Stimulated activated CD4-positive, alpha-beta T cell treated with anti-CD3 and anti-CD28 coated beads, Interleukin-12 subunit alpha, Interleukin-12 subunit beta, amount 100 ng/mL, for 24 hours (primary cell): ENCODE data around the gene CNNM4.
A peak's percentile ranks its signal among the peaks of the same experiment; 100 is the strongest.

Experiments
- DNase-seq, 2 experiments: peaks; one replicate each; pipeline ENCODE4 v3.0.0-alpha.2; 2020; ENCODE audit warnings: low read depth in 2 of 2

CNNM4 gene

DNA sequence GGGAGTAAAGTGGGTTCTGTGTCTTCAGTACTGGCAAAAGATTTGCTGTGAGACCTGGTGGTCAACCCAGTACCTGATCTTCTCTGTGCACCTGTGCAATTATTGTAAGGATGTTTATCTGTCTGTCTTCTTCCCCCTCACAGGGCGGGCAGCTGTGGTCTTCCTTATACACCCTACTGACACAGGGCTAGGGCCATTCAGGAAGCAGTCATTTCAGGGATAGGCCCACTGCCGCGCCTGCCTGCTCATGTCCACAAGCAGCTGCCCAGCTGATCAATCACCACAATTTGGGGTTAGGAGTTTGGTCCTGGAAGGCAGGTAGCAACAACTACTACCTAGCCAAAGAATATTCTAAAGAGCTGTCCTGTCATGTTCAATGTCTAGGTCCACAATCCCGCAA is 1.2 kb upstream of the CNNM4 start:
- no peak for DNase-seq

DNA sequence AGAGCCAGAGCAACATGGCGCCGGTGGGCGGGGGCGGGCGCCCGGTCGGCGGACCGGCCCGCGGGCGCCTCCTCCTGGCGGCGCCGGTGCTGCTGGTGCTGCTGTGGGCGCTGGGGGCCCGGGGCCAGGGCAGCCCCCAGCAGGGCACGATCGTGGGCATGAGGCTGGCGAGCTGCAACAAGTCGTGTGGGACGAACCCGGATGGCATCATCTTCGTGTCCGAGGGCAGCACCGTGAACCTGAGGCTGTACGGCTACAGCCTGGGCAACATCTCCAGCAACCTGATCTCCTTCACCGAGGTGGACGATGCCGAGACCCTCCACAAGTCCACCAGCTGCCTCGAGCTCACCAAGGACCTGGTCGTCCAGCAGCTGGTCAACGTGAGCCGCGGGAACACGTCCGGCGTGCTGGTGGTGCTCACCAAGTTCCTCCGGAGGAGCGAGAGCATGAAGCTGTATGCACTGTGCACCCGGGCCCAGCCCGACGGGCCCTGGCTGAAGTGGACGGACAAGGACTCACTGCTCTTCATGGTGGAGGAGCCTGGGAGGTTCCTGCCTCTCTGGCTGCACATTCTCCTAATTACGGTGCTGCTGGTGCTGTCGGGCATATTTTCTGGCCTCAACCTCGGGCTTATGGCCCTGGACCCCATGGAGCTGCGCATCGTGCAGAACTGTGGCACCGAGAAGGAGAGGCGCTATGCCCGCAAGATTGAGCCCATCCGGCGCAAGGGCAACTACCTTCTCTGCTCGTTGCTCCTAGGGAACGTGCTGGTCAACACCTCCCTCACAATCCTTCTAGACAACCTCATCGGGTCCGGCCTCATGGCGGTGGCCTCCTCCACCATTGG is 507 bp downstream of the CNNM4 start:
- no peak for DNase-seq

DNA sequence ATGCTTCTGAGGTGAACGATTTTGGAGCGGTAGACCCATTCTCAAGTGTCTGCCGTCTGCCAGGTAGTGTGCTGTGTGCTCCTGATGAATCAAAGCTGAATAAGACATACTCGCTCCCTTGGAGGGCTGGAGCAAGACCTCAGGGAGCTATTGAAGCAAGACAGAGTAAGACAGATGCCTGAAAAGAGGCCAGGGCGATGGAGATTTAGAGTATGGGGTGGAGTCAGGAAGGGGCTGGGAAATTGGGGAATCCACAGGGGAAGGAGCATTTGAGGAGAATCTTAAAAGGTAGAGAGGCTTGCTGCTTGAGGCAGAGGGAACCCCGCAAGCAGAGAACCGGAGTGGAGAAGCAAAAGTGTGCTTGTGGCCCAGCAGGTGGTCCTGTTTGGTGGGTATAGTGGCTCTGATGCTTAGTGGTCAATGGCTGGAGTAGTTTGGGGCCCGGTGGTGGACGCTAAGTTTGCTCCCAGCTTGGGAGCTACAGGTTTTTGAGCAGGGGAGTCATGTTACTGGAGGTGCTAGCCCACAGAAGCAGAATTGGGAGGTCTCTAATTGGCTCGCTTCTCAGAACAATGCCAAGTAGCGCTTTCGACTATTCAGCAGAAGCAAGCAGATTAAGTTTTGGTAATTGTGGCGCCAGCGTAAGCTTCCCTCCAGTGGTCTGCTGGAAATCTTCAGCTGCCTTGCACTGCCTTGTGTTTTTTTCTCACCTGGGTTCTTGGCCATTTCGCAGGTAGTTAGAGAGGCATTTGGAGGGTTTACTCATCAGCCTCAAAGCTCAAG is 2.0 kb downstream of the CNNM4 start:
- no peak for DNase-seq

DNA sequence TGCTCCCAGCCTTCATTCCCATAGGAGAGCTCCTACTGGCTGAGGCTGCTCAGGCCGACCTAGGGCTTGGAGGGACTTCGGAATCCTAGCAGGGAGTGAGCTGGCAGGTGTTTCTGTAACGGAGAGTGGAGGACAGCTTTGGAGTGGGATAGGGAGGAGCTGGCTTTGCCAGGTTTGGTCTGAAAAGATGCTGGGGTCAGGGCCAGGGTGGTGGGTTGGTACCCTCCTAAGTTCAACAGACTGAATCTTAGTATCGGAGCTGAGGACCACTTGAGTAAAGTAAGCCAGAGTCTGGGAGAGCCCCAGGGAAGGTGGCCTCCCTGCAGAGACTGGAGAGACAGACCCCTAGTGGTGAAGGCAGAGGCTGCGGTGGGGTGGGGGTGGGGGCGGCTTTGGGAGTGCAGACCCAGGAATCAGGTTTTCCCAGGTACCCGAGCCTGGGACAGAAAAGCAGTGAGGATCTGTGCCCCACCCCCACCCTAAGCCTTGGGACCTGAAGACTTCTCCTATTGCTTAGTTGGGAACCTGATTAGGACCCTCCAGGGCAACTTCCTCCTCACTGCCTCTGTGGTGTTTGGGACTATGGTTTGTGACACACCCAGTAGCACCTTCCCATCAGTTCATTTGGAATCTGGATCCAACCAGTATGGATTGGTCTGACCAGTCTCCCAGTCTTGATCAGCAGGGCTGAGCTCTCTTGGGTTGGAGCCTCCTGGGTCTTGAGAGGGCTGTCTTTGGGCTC is 3.0 kb downstream of the CNNM4 start:
- no peak for DNase-seq

DNA sequence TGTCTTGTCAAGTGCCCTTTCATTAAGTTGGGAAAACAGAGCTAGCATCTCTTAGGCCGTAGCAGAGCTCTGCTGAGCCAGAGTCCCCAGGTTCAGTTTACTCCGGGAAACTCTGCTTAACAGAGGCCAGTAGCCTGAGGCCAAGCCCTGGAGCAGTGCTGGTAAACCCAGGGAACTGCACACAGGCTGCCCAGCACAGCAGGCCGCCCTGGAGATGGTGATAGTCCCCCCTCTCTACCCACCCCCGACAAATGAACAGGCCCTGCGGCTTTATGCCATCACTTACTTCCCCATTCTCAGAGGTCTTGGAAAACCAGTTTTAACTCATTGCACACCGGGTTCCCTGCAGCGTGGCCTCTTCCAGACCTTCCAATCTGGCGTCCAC is 3.5 kb downstream of the CNNM4 start:
- no peak for DNase-seq

DNA sequence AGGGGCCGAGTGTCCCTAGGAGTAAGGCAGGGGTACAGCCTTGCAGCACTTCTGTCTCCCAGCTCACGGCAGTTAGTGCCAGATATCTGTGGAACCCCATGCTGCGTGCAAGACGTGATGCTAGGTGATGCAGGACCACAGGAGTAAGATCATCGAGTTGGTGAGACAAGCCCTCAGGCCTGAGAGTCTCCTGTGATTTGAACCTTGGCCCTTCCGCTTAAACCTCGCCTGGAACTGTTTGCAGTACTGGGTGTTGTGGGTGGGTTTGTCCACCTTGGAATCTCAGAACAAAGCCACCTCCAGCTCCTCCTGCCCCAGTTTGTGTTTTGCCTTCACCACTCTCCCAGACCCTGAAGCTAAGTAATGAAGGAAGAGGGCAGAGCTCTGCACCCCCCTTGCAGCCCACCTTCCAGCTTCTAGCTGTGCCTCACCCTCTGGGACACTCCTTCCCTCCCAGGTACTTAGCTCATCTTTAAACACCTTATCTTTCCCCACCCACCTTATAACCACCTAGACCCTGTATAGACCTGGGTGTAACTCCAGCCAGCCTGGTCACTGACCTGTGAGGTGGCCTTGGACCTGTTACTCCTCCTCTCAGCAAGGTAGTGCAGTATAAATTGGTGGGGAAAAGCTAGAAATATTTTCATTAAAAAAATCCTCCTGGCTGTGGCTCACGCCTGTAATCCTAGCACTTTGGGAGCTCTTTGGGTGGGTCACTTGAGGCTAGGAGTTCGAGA is 6.6 kb downstream of the CNNM4 start:
- DNase-seq: no peak

DNA sequence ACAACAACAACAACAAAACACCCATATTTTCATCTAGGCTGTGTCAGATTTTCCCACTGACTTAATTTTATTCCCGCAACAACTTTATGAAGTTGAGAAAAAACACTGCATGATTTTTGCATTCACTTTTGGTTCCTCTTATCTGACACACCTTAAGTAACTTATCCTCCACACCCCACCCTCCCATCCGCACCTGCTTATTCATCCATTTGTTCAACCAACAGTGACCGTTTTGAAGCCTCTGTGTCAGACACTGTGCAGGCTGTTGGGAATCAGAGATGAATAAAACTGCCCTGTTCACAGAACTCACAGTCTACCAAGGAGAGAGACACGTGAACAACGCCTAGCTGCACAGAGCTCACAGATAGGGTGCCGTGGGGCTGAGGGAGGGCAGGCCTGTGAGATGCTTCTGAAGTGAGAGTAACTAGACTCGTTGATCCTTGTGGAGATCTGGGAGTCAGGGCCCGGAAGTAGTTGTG is 7.4 kb downstream of the CNNM4 start:
- DNase-seq: no peak

DNA sequence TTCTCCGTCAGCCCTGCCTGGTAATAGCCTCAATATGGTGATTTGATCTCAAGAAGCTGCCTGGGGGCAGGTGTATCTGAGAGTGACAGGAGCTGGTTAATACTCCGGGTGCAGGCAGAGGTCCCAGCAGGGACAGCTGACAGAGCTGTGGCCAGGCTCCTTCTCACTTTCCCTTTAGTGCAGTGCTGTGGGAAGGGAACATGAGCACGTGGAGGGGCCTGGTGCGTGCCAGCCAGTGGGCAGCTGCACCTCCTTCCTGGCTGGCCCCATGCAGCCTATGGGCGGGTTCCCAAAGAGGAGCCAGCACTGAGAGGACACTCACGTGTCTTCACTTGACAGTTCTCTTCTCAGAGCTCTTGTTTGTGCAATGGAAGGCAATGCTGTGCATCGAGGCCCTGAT is 9.1 kb downstream of the CNNM4 start:
- DNase-seq: no peak

DNA sequence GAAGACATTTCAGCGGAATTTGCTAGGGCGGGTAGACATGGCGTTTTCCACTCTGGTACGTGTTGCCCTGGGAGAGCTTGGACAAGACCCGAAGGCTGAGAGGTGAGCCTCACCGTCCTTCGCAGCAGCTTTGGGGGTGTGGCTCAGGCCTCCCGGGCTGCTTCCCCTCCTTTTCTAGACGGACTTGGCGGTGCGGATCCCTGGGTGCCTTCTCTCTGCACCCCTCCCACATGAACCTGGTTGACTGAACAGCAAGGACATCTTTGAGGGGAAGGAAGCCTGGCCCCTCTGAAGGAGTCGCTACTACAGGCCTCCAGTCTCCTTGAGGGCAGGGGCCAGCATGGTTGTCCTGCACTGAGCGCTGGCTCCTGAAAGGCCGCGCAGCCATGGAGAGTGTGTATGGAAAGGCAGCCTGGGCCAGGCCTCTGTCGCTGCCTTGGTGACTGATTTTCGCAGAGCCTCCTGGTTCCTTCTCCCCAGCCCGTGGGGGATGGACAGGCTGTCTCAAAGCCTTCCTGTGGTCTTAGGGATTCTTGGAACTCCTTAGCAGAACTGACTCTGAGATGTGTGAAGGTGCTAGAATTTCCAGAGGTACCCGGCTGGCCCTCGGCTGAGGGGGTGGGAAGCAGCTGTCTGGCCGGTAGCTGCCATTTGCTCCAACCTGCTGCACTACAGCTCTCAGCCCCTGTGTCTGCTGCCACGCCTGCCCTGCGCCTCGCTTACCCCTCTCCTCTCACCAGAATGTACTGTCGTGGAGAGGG is 9.9 kb downstream of the CNNM4 start:
- no peak for DNase-seq

DNA sequence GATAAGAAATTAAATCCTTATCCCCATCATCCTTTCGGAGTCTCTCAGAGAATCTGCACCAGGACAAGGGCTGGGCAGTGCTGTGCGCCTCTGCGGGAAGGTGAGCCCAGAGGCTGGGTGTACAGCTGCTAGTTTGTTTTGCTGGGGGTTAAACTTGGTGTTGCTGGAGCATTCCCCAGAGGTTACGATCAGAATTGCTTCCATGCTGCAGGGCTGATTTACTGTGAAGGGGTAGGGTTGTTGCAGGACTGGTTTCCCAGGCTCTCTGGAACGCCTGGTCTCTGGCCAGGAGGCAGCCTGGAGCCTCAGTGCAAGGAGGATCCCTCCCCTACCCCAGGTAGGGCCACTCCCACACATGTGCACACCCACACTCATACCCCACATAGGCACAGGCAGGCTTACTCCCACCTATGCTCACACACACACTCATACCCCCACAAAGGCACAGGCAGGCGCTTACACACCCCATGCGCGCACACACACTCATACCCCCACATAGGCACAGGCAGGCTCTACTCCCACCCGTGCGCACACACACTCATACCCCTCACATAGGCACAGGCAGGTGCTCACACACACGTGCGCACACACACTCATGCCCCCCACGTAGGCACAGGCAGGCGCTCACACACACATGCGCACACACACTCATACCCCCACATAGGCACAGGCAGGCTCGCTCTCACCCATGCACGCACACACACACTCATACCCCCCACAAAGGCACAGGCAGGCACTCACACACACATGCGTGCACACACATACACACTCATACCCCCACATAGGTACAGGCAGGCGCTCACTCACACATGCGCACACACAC is 11.3 kb downstream of the CNNM4 start:
- DNase-seq: no peak

DNA sequence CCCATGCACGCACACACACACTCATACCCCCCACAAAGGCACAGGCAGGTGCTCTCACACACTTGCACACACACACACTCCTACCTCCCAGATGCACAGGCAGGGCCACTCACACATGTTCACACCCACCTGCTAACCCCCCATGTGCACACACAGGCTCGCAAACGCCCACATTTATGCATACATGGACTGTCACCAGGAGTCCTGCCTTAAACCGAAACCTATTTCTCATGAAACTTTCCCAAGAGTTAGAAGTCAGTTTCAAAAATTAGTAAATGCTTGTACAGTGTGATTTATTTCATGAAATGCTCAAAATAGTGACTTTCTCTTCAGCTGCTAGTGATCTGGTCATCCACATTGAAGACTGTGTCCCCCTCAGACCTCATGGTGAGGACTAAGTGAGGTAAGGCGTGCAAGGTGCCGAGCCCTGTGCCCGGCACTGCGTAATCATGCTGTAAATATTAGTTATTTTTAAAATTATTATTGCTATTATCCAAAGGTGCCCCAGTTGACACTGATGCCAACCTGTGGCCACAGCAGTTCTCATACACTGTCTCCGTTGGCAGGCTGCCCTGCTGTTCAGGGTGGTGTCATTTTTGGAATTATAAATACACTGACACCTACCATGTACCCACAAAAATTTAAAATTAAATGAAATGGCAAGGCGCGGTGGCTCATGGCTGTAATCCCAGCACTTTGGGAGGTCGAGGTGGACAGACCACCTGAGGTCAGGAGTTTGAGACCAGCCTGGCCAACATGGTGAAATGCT is 12.4 kb downstream of the CNNM4 start:
- no peak for DNase-seq

DNA sequence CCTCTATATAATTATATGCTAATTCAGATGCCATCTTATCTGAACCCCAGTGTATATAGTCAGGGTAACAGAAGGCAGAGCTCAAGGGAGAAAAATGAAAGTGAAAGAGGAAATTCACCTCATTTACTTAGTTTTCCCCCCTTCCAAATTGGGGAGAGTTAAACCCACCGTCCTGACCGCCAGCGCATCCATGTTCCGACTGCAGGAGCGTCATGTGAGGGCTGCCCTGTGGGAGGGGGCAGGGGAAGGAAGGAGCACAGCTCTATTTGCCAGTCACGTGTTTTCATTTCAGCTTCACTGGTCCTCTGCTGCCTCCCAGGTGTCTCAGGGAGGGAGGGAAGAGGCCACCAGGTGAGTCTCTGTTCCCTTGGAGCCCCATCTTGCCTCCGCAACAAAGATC is 13.2 kb downstream of the CNNM4 start:
- peak in 1 of 2 experiments; percentile 19 for DNase-seq

DNA sequence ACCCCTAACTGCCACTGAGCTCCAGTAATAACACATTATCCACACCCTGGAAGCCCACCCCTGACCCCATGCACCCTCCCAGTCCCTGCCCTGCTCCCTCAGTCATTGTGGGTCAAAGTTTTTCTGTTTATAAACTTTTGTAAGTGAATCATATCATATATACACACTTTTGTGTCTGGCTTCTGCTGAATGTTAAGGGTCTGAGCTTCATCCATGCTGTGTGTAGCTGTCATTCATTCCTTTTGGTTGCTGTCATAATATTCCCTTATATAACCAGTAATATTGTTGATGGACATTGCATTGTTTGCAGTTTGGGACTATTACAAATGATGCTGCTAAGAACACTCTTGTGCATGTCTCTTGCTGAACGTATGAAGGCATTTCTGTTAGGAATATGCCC is 14.5 kb downstream of the CNNM4 start:
- no peak for DNase-seq

DNA sequence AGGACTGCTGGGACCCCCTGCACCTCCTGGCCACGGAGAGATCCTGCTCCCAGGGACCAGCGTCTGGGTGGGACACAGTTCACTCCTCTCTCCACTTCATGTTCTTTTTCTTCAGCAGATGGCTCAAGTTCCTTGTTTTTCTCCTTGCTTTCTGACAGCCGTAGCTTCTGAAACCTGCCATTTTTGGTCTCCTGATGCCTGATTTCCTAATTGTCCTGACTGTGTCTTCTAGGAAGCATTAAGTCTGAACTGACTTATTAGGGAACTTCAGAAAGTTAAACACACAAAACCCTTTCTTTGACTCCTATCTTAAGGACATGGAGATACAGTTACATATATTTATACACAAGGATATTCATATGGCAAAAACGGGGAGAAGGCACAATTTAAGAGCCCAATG is 22.7 kb downstream of the CNNM4 start:
- no peak for DNase-seq

DNA sequence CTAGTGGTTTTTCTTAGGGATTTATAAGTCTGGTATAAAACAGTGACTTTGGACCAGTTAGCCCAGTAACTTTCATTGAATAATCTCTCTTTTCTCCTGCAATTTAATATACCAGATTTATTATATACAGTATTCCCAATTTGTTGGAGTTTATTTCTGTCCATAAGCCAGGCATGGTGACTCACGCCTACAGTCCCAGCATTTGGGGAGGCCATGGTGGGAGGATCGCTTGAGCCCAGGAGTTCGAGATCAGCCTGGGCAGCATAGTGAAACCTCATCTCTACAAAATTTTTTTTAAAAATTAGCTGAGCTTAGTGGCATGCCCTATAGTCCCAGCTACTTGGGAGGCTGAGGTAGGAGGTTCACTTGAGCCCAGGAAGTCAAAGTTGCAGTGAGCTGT is 26.7 kb downstream of the CNNM4 start:
- DNase-seq: no peak

DNA sequence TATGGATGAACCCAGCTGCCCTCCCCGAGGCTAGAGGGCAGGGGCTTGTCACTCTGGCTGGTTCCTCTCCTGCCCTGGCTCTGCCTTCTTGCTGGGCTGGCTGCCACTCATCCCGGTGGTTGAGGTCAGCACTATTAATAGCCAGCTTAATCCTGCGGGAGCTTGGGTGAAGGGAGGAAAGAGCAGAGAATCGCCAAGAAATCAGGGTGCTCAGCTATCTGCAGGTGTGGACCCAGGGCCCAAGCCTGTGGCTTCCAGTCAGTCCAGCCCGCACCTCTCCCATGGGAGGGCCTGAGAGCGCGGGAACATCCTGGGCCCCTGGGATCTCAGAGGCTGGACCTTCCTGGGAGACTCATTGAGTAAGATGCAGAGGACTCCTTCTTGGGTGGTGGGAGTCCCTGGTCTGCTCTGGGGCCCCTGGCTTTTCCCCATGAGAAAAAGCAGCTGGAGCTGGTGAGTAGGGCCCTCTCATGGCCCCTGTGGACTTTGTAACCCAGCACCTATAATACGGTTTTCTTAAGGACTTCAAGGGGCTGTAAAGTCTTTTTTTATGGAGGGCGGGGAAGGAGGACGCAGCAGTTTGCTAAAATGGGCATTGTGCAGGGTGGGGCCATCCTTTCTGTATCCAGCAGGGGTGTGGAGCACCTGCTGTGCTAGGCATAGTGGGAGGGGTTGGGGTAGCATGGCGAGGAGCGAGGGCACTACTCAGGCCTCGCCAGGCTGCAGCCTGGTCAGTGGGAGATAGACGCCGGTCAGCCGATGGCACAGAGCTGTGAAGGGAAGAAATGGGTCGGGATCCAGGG is 27.9 kb downstream of the CNNM4 start:
- DNase-seq: no peak

DNA sequence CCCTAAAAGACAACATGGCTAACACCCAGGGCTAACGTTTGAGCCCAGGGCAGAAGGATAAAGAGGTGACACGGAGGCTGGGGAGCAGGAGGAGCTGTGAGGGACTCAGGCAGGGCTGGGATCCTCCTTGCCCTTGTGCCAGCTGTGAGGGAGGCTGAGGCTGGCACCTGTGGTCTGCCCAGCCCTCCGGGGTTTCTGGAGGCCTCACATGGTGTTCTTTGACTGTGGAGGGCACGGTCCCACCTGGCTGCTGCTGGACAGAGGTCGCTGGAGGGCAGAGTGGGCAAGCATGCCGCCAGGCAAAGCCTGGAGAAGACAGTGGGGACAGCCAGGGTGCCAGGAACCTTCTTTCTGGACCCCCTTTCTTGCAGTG is 28.5 kb downstream of the CNNM4 start:
- no peak for DNase-seq
